T-cell (primary cell): ENCODE results near the gene EEPD1. TPM values are rescaled to one million over a fixed set of nuclear protein-coding genes. Genes with fewer than 3 reads are reported as not detected.

ENCODE experiments used
- ATAC-seq, 4 experiments: fragments of 200-7000 bp in 3 of 4; fragments of 150-1000 bp in 1 of 4; cut with Tn5 transposase; replicated peaks in 1 of 4; 1 replicate in 3 of 4; 2 replicates in 1 of 4; pipeline ENCODE4 v1.10.0; 2021; ENCODE audit warnings: moderate library complexity in 3 of 4, mild to moderate bottlenecking in 2 of 4, moderate number of reproducible peaks in 1 of 4
- CTCF ChIA-PET, 2 donors: fragments of 300-600 bp; sonication (Branson Sonifier 250); formaldehyde crosslinking; loops; one replicate each; lab custom pipeline; 2022; ENCODE audit warnings: antibody characterized with exemption in 2 of 2; lab: Charles Lee
- POLR2A ChIA-PET, 2 donors: fragments of 300-600 bp; sonication (Branson Sonifier 250); formaldehyde crosslinking; loops; one replicate each; lab custom pipeline; 2022; ENCODE audit warnings: antibody characterized with exemption in 2 of 2; lab: Charles Lee
- DNase-seq, 35 experiments: peaks; one replicate each; pipeline versions ENCODE4 v3.0.0 to v3.0.0-alpha.2; 2013 to 2023
- H3K27ac ChIP-seq: one replicate; pipeline ENCODE4 v1.5.1; 2013; ENCODE audit warnings: low read length
- H3K27me3 ChIP-seq, 2 experiments: replicated peaks in 1 of 2; 1 replicate in 1 of 2; 2 replicates in 1 of 2; pipeline versions ENCODE4 v1.6.1 to v1.7.0; 2013; ENCODE audit warnings: low read length in 1 of 2, mixed read lengths in 1 of 2; ENCODE audit not compliant: control insufficient read depth in 2 of 2, insufficient read depth in 2 of 2; ENCODE audit errors: extremely low read depth in 1 of 2
- H3K36me3 ChIP-seq, 2 donors: 1 replicate in 1 of 2; 2 replicates in 1 of 2; pipeline versions ENCODE4 v1.6.1 to v1.7.0; 2013; ENCODE audit warnings: low read length in 1 of 2; ENCODE audit not compliant: control insufficient read depth in 2 of 2, insufficient read depth in 1 of 2; ENCODE audit errors: extremely low read depth in 1 of 2
- H3K4me1 ChIP-seq, 2 experiments: 1 replicate in 1 of 2; 2 replicates in 1 of 2; pipeline versions ENCODE4 v1.6.1 to v1.7.0; 2013; ENCODE audit warnings: low read length in 2 of 2, mixed read lengths in 1 of 2; ENCODE audit not compliant: insufficient read depth in 2 of 2, control insufficient read depth in 1 of 2; ENCODE audit errors: extremely low read depth in 1 of 2
- H3K4me3 ChIP-seq, 2 donors: 1 replicate in 1 of 2; 2 replicates in 1 of 2; pipeline versions ENCODE4 v1.5.1 to v1.7.0; 2013; ENCODE audit warnings: mild to moderate bottlenecking in 2 of 2, low read length in 1 of 2, moderate library complexity in 1 of 2; ENCODE audit not compliant: control insufficient read depth in 1 of 2; ENCODE audit errors: extremely low read depth in 1 of 2
- H3K9me3 ChIP-seq: 2 replicates; pipeline ENCODE4 v1.7.0; 2013
- H3K27ac Mint-ChIP-seq, 2 donors: one replicate each; pipeline ENCODE4 v1.8.0; 2020 to 2021; ENCODE audit warnings: mild to moderate bottlenecking in 2 of 2, mixed read lengths in 2 of 2
- H3K27me3 Mint-ChIP-seq, 2 donors: one replicate each; pipeline ENCODE4 v1.8.0; 2021 to 2022; ENCODE audit warnings: mixed read lengths in 2 of 2
- H3K36me3 Mint-ChIP-seq: one replicate; pipeline ENCODE4 v1.8.0; 2021; ENCODE audit warnings: mixed read lengths
- H3K4me1 Mint-ChIP-seq, 3 donors: one replicate each; pipeline ENCODE4 v1.8.0; 2020 to 2022; ENCODE audit warnings: mixed read lengths in 3 of 3, mild to moderate bottlenecking in 1 of 3
- H3K4me3 Mint-ChIP-seq, 3 donors: one replicate each; pipeline ENCODE4 v1.8.0; 2020 to 2022; ENCODE audit warnings: mild to moderate bottlenecking in 3 of 3, mixed read lengths in 3 of 3, moderate library complexity in 3 of 3
- H3K9me3 Mint-ChIP-seq, 3 donors: one replicate each; pipeline ENCODE4 v1.8.0; 2020 to 2022; ENCODE audit warnings: mixed read lengths in 3 of 3
- WGBS: methylation state at CpG from one replicate; pipeline ENCODE4 v1.1.5; 2013; ENCODE audit warnings: missing lambda C conversion rate; ENCODE audit not compliant: insufficient coverage; 5-methylcytosine and 5-hydroxymethylcytosine counted together
- total RNA-seq, 35 experiments: library from RNA in 6 of 35; stranded (reverse) in 6 of 35; fragments of 120-200 nt in 1 of 35; gene quantifications; one replicate each; pipeline versions ENCODE4 v1.2.1 to v1.2.4 and lab custom pipeline; 2013 to 2026

Gene EEPD1
- total RNA-seq, 5 donors from 2014 or later (not counting 1 experiment from before 2014, with no cell fraction given): 2.7 to 16.2 (median 4.2) TPM

DNA sequence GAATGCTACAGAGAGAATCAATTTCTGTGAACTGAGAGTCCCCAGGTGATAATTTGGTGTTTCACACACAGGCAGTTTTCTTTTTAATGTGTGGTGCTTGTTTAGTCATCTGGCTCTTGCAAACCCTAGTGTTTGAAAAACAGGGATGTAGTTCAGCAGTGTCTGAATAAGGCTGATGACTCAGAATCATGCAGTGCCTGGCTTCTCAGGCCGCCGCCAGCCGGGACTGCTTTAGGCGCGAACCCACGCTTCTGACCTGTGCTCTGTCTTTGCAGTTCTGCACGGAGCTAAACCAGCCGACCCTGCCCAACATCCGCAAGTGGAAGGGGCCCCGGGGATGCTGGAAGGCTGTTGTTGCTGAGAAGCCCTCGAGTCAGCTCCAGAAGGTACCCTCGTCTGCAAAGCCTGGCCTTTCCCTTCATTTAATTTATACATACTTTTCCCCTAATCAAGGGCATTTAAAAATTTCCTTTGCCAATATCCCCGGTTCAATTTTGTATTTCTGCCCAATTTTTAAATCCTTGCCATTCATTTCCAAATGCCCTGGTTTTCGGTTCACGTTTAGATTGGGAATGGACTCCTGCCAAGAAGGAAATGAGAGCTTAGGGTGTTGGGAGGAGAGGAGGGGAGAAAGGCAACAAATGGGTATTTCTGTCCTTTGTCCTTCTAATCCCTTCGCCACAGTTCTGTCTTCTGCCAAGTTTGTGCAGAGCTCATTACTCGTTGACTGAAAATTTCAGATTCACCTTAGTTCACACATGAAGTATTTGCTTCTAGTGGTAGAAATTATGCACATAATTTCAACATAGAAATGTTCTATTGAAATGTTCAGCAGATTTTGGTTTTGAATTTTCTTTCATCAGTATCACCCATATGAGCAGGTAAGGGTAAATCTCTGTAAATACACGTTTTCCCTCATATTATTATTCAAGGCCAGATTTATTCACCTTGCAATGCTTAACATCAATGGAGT is 128.1 kb downstream of the EEPD1 start:
- peak in 1 of 4 experiments; percentile 39 for ATAC-seq
- Histone ChIP-seq H3K27me3 (peaks cover 0 to 2% of the 10 kb centered on the region in 2 experiments), H3K9me3 (no peaks in the 10 kb centered on the region), H3K4me1 (peaks cover 18 to 44% of the 10 kb centered on the region in 2 experiments), H3K27ac (no peak overlapping the region), H3K4me3 (no peak overlapping the region), H3K36me3 (no peaks in the 10 kb centered on the region)
- Mint-ChIP-seq H3K4me3 (no peak overlapping the region), H3K36me3 (no peaks in the 10 kb centered on the region), H3K27me3 (no peaks in the 10 kb centered on the region), H3K4me1 (peaks cover 31 to 67% (median 51%) of the 10 kb centered on the region in 3 donors), H3K9me3 (no peaks in the 10 kb centered on the region), H3K27ac (peak overlapping the region in 1 of 2 donors; percentile 13)
- 68% methylated on average over 7 of the region's 18 CpGs for WGBS
- ChIA-PET CTCF (interaction anchor here in 1 of 2 donors (1.2 to 1.8 kb wide), 2 partner anchors 11 to 44 kb away, joined by 4 read pairs; no protein-coding TSS in a partner anchor), POLR2A (no interaction called here)
- DNase-seq: peak in 1 of 35 experiments; percentile 21

DNA sequence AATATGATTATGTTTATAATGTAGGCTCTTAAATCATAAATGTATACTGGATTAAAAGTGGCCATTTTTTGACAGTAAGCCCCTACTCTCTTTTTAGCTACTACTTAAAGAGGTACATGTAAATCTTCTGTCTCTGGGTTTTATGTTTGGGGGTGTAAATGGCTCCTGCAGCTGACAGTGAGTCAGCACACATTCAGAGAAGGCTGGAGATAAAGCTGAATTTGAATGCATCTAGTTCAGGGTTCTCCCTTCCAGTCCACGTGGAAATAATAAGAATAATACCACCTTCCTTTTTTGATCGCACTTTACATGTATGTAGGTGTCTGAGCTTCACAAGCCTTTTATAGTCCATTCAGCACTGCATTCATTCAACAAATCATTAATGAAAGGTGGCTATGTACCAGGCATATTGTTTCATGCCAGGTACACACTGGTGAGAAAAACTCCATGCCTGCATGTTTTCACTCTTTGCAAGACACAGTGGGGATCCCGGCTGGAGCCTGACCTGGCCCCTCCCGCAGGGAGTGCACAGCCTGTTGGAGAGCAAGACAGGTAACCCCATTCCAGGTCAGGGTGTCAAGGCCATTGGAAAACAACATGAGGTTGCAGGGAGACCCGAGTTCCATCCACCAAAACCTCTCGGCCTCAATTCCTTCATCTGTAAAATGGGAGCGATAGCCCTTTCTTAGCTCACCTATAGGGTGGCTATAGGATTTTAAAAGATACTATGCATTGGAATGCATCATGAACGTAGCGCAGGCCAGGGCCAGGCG is 129.1 kb downstream of the EEPD1 start:
- POLR2A ChIA-PET: no interaction called here
- Mint-ChIP-seq H3K27me3 (no peaks in the 10 kb centered on the region), H3K27ac (peak overlapping the region in 1 of 2 donors; percentile 14), H3K36me3 (no peaks in the 10 kb centered on the region), H3K4me1 (peaks cover 41 to 75% (median 59%) of the 10 kb centered on the region in 3 donors), H3K9me3 (no peaks in the 10 kb centered on the region), H3K4me3 (no peak overlapping the region)
- no peak overlapping the region for H3K27ac ChIP-seq
- 92% methylated on average over 8 of the region's 10 CpGs for WGBS
- H3K4me3 ChIP-seq: no peak overlapping the region
- DNase-seq (no peak), ATAC-seq (no peak)
- H3K36me3 ChIP-seq: no peaks in the 10 kb centered on the region
- CTCF ChIA-PET: interaction anchor here in 1 of 2 donors (0.6 to 1.8 kb wide), 3 partner anchors 10 to 120 kb away, joined by 3 to 4 read pairs (median 4); no protein-coding TSS in a partner anchor
- no peaks in the 10 kb centered on the region for H3K9me3 ChIP-seq
- peaks cover 0 to 2% of the 10 kb centered on the region in 2 experiments for H3K27me3 ChIP-seq
- peaks cover 24 to 54% of the 10 kb centered on the region in 2 experiments for H3K4me1 ChIP-seq

DNA sequence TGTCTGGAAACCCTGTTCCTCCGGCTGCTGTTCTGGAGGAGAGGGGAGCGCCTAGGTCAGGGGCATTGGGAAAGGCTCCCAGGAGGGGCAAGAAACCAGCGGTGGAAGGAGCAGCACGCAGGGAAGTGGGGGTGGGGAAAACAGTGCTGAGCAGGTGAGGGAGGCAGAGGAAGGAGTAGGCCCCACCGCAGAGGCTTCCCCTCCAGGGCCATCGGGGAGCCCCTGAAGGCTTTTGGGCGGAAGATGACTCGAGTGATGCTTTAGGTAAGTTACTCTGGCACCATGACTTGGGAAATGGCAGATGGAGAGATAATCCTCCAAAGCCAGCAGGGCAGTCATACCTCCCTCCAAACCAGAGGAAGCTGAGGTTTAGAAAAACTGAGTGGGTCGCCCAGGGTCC is 130.1 kb downstream of the EEPD1 start:
- H3K36me3 ChIP-seq: no peaks in the 10 kb centered on the region
- Mint-ChIP-seq H3K27me3 (no peaks in the 10 kb centered on the region), H3K27ac (peak overlapping the region; percentile 51 to 85), H3K4me3 (peak overlapping the region in 1 of 3 donors; percentile 50), H3K4me1 (peaks cover 51 to 86% (median 70%) of the 10 kb centered on the region in 3 donors), H3K36me3 (no peaks in the 10 kb centered on the region), H3K9me3 (no peaks in the 10 kb centered on the region)
- peak overlapping the region; percentile 46 for H3K27ac ChIP-seq
- ChIA-PET POLR2A (no interaction called here), CTCF (interaction anchor here in 1 of 2 donors (0.6 kb wide), 2 partner anchors 121 to 858 kb away, joined by 3 read pairs; no protein-coding TSS in a partner anchor)
- H3K27me3 ChIP-seq: peaks cover 0 to 2% of the 10 kb centered on the region in 2 experiments
- H3K9me3 ChIP-seq: no peaks in the 10 kb centered on the region
- ATAC-seq (no peak), DNase-seq (peak in 3 of 35 experiments; percentile 10 to 25 (median 15))
- H3K4me3 ChIP-seq: no peak overlapping the region
- 54% methylated on average over 3 of the region's 9 CpGs for WGBS
- H3K4me1 ChIP-seq: peaks cover 30 to 64% of the 10 kb centered on the region in 2 experiments

DNA sequence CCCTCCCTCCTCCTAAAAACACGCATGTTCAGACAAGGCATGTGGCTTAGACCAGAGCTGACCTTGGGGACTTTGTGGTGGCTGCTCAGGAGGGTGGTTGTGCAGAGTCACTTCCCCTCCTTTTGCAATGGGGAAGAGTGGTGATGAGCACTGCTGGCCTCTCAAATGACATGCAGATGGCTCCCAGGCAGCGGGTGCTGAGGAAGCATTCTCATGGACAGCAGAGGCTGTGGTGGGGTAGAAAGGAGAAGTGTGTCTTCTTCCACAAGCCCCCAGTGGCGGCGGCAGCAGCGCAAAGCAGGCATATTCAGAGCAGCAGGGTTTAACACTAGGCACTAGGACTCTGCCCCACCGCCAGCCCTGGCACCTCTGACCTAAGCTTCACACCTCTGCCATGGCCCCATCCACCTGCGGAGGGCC is 130.7 kb downstream of the EEPD1 start:
- H3K4me3 ChIP-seq: no peak overlapping the region
- DNase-seq (peak in 21 of 35 experiments; percentile 10 to 66 (median 26)), ATAC-seq (no peak)
- H3K4me3 Mint-ChIP-seq: no peak overlapping the region
- WGBS: 68% methylated on average over 4 of the region's 7 CpGs
- H3K36me3 ChIP-seq: no peaks in the 10 kb centered on the region
- ChIA-PET POLR2A (interaction anchor here in 1 of 2 donors (0.6 kb wide), 1 partner anchor 172 kb away, joined by 5 read pairs; no protein-coding TSS in a partner anchor), CTCF (interaction anchor here (0.6 to 1.2 kb wide), 4 partner anchors 8 to 859 kb away, joined by 3 to 4 read pairs (median 4); no protein-coding TSS in a partner anchor)
- no peaks in the 10 kb centered on the region for H3K27me3 ChIP-seq
- peak overlapping the region; percentile 51 to 85 for H3K27ac Mint-ChIP-seq
- H3K9me3 Mint-ChIP-seq: no peaks in the 10 kb centered on the region
- no peaks in the 10 kb centered on the region for H3K9me3 ChIP-seq
- H3K4me1 Mint-ChIP-seq: peaks cover 57 to 89% (median 74%) of the 10 kb centered on the region in 3 donors
- peaks cover 34 to 70% of the 10 kb centered on the region in 2 experiments for H3K4me1 ChIP-seq
- H3K27ac ChIP-seq: peak overlapping the region; percentile 46
- no peaks in the 10 kb centered on the region for H3K36me3 Mint-ChIP-seq
- no peaks in the 10 kb centered on the region for H3K27me3 Mint-ChIP-seq

DNA sequence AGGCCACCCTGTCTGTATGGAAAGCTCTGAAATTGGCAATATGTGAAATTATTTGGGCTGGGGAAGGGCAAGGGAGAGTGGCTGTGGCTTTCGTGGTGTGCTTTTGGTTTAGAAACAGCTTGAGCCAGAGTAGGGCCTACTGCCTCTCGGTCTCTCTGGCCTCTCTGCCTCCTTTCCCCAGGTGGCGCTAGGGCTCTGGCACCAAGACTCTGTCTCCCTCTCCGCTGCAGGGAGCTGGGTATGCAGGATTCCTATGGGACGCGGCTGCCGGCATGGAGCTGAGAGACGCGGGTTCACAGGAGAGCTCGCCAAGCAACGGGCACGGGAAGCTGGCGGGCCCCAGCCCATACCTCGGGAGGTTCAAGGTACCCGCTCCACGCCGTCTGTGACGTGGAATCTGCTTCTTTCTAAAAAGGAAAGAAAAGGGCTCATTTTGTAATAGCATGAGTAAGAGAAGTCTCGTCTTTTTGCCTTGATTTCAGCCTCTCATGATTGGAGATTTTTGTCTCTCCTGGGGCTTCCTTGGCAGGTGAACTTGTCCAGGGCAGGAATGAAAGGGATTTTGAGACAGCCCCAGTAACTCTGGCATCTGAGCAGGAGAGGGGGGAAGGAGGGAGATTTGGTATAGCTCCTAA is 131.5 kb downstream of the EEPD1 start:
- Histone ChIP-seq H3K9me3 (no peaks in the 10 kb centered on the region), H3K4me1 (peaks cover 35 to 74% of the 10 kb centered on the region in 2 experiments), H3K4me3 (no peak overlapping the region), H3K27me3 (no peaks in the 10 kb centered on the region), H3K27ac (peak overlapping the region; percentile 34), H3K36me3 (no peaks in the 10 kb centered on the region)
- 88% methylated on average over 19 of the region's 19 CpGs for WGBS
- Mint-ChIP-seq H3K9me3 (no peaks in the 10 kb centered on the region), H3K4me3 (no peak overlapping the region), H3K4me1 (peaks cover 65 to 92% (median 79%) of the 10 kb centered on the region in 3 donors), H3K27me3 (no peaks in the 10 kb centered on the region), H3K36me3 (no peaks in the 10 kb centered on the region), H3K27ac (peak overlapping the region; percentile 16 to 51)
- ATAC-seq (no peak), DNase-seq (no peak)
- ChIA-PET CTCF (interaction anchor here (0.5 to 1.2 kb wide), 4 partner anchors 12 to 300 kb away, joined by 3 to 4 read pairs (median 4); no protein-coding TSS in a partner anchor), POLR2A (interaction anchor here in 1 of 2 donors (0.6 kb wide), 1 partner anchor 171 kb away, joined by 5 read pairs; no protein-coding TSS in a partner anchor)
